ENCODE results near the gene GPATCH4.

The GPATCH4 gene

DNA sequence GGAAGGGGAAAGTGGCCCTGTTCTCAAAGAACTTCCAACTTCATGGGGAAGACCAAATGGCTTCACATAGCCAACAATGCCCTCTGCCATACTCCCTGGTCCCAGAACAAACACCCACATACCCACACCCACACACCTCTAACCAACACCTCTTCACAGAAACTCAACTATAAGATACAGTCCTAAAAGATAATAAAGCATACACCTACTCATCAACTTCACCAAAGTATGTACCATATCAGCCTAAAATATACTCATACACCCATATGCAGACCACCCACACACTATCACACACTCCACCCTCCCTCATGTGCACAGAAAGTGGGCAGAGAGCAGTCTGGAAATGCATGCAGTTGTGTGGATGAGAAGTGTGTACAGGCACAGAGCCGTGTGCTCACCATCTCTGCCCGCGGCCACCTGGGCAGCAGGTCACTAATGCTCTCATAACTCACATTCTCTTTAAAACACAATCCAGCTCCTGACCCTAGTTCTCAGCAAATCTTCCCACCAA lies 56.6 kb downstream of the GPATCH4 start:
- DNase-seq (ENCODE audit: extremely low read depth, low read depth) = no peak
- H3K4me3 ChIP-seq (replicated peaks; ENCODE audit: low read depth, low read length) = no peak overlapping the region
- TF ChIP-seq, protein P1, sequence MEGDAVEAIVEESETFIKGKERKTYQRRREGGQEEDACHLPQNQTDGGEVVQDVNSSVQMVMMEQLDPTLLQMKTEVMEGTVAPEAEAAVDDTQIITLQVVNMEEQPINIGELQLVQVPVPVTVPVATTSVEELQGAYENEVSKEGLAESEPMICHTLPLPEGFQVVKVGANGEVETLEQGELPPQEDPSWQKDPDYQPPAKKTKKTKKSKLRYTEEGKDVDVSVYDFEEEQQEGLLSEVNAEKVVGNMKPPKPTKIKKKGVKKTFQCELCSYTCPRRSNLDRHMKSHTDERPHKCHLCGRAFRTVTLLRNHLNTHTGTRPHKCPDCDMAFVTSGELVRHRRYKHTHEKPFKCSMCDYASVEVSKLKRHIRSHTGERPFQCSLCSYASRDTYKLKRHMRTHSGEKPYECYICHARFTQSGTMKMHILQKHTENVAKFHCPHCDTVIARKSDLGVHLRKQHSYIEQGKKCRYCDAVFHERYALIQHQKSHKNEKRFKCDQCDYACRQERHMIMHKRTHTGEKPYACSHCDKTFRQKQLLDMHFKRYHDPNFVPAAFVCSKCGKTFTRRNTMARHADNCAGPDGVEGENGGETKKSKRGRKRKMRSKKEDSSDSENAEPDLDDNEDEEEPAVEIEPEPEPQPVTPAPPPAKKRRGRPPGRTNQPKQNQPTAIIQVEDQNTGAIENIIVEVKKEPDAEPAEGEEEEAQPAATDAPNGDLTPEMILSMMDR (IDR thresholded peaks at IDR 0.05; ENCODE audit: low read depth, low read length, missing control alignments) = no peak
